ENCODE results near the gene SRGAP3.

DNA sequence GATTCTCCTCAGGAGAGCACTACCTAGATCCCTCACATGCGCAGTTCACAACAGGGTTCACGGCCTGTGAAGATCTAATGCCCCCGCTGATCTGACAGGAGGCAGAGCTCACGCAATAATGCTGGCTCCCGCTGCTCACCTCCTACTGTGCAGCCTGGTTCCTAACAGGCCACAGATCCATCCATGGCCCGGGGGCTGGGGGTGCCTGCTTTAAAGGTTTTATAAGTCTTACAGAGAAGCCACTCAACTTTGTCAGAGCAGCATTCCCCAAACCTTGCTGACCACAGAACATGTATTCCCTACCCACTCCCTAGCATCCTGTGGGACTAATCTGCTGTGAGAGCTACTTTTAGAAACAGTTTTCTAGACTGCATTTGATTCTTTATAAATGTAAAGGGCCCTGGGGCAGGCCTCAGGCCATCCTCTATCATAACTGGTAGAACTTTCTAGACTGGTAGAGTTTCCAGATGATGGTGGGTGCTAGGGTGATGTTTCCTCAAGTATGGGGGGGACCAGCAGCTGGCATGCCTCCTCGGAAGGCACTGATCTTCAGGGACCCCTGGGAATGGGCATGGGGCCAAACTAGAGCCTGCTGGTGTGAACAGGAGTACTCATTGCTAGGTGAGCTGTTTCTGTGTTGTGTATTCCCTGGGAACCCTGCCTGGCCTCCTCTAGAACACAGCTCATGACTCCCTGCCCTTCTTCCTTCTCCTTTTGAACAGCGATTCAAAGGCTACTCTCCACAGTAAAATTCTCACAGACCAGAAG, 260.5 kb downstream of the SRGAP3 start:
- no peak for TF ChIP-seq POLR2A (IDR thresholded peaks at IDR 0.05)
- TF ChIP-seq, protein P1, sequence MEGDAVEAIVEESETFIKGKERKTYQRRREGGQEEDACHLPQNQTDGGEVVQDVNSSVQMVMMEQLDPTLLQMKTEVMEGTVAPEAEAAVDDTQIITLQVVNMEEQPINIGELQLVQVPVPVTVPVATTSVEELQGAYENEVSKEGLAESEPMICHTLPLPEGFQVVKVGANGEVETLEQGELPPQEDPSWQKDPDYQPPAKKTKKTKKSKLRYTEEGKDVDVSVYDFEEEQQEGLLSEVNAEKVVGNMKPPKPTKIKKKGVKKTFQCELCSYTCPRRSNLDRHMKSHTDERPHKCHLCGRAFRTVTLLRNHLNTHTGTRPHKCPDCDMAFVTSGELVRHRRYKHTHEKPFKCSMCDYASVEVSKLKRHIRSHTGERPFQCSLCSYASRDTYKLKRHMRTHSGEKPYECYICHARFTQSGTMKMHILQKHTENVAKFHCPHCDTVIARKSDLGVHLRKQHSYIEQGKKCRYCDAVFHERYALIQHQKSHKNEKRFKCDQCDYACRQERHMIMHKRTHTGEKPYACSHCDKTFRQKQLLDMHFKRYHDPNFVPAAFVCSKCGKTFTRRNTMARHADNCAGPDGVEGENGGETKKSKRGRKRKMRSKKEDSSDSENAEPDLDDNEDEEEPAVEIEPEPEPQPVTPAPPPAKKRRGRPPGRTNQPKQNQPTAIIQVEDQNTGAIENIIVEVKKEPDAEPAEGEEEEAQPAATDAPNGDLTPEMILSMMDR (IDR thresholded peaks at IDR 0.05), result no peak

Data from lower leg skin (tissue), 3 donors.